ENCODE results near the gene GPR62. TPM values are rescaled to one million over a fixed set of nuclear protein-coding genes. Genes with fewer than 3 reads are reported as not detected.

GPR62 gene
- total and polyA plus RNA-seq, 2 of the 8 experiments (the other 6 are each of a cell fraction or from before 2014, with no cell fraction given): 0.22 to 0.29 TPM

DNA sequence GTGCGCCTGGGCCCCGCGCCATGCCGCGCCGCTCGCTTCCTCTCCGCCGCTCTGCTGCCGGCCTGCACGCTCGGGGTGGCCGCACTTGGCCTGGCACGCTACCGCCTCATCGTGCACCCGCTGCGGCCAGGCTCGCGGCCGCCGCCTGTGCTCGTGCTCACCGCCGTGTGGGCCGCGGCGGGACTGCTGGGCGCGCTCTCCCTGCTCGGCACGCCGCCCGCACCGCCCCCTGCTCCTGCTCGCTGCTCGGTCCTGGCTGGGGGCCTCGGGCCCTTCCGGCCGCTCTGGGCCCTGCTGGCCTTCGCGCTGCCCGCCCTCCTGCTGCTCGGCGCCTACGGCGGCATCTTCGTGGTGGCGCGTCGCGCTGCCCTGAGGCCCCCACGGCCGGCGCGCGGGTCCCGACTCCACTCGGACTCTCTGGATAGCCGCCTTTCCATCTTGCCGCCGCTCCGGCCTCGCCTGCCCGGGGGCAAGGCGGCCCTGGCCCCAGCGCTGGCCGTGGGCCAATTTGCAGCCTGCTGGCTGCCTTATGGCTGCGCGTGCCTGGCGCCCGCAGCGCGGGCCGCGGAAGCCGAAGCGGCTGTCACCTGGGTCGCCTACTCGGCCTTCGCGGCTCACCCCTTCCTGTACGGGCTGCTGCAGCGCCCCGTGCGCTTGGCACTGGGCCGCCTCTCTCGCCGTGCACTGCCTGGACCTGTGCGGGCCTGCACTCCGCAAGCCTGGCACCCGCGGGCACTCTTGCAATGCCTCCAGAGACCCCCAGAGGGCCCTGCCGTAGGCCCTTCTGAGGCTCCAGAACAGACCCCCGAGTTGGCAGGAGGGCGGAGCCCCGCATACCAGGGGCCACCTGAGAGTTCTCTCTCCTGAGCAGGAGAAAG lies 951 bp downstream of the GPR62 start (continued):
- TF ChIP-seq SP2 (IDR thresholded peaks at IDR 0.05; ENCODE audit: low read length) (no peak), MAFK (IDR thresholded peaks at IDR 0.05; ENCODE audit: low read depth, low read length) (no peak), FOSL1 (IDR thresholded peaks at IDR 0.05; ENCODE audit: insufficient read depth, low read depth, low read length) (no peak), ASH2L (IDR thresholded peaks at IDR 0.05; ENCODE audit: low read length) (peak; percentile 44), JUND (IDR thresholded peaks at IDR 0.05; ENCODE audit: low read length) (no peak), SAP30 (IDR thresholded peaks at IDR 0.05; ENCODE audit: insufficient read depth, insufficient replicate concordance, low read length) (no peak), GABPA (IDR thresholded peaks at IDR 0.05; ENCODE audit: borderline replicate concordance, insufficient read depth, low read length) (no peak; the same call in 1 of the 2 replicates), CTBP2 (IDR thresholded peaks at IDR 0.05; ENCODE audit: borderline replicate concordance, insufficient read depth, insufficient read length, low read length) (peak; percentile 61), SIRT6 (IDR thresholded peaks at IDR 0.05; ENCODE audit: low read length) (no peak), CHD2 (IDR thresholded peaks at IDR 0.05; ENCODE audit: low read length) (no peak), CHD1 (IDR thresholded peaks at IDR 0.05; ENCODE audit: low read depth, low read length) (no peak), KDM5A (IDR thresholded peaks at IDR 0.05; ENCODE audit: low read length) (no peak), CREB1 (IDR thresholded peaks at IDR 0.05) (no peak), RFX5 (IDR thresholded peaks at IDR 0.05; ENCODE audit: borderline replicate concordance, low read depth, low read length) (no peak), BACH1 (IDR thresholded peaks at IDR 0.05; ENCODE audit: low read length) (no peak), JUN (IDR thresholded peaks at IDR 0.05; ENCODE audit: low read depth, low read length) (no peak), SIX5 (IDR thresholded peaks at IDR 0.05; ENCODE audit: low read depth, low read length) (no peak), RAD21 (IDR thresholded peaks at IDR 0.05 in 1 of 2, conservative IDR thresholded peaks at IDR 0.05 in 1 of 2; ENCODE audit: low read depth in 2 of 2, low read length in 2 of 2) (peak; percentile 47 to 74), TCF12 (IDR thresholded peaks at IDR 0.05; ENCODE audit: low read depth, low read length) (no peak), HDAC2 (IDR thresholded peaks at IDR 0.05; ENCODE audit: borderline replicate concordance in 1 of 2, low read depth in 2 of 2, low read length in 2 of 2) (0 out of 4 replicates have a peak, but pooled peaks of 1 of the 2 experiments have one; percentile 37)
- TF ChIP-seq, protein P1, sequence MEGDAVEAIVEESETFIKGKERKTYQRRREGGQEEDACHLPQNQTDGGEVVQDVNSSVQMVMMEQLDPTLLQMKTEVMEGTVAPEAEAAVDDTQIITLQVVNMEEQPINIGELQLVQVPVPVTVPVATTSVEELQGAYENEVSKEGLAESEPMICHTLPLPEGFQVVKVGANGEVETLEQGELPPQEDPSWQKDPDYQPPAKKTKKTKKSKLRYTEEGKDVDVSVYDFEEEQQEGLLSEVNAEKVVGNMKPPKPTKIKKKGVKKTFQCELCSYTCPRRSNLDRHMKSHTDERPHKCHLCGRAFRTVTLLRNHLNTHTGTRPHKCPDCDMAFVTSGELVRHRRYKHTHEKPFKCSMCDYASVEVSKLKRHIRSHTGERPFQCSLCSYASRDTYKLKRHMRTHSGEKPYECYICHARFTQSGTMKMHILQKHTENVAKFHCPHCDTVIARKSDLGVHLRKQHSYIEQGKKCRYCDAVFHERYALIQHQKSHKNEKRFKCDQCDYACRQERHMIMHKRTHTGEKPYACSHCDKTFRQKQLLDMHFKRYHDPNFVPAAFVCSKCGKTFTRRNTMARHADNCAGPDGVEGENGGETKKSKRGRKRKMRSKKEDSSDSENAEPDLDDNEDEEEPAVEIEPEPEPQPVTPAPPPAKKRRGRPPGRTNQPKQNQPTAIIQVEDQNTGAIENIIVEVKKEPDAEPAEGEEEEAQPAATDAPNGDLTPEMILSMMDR (IDR thresholded peaks at IDR 0.05; ENCODE audit: control extremely low read depth in 1 of 3, insufficient read depth in 1 of 3, low read depth in 1 of 3, low read length in 3 of 3): peak in 2 of 3 experiments; percentile 63 to 81; a peak in 3 of 4 replicates

All from H1 (cell line).